Endometrial microvascular endothelial cells (primary cell): ENCODE data around the gene ATF6. TPM values are rescaled to one million over a fixed set of nuclear protein-coding genes. Genes with fewer than 3 reads are reported as not detected.
"Not testable (repeated sequence)": the region's sequence is repeated elsewhere in the genome, so short reads cannot be mapped to it uniquely, and the experiment has no call there.

ENCODE experiments used
- in situ Hi-C: cut with HindIII; loops from 2 replicates; pipeline ENCODE4 v1.10.0; 2017; ENCODE audit warnings: low sequenced_read_pairs, low pct_unique_long_range_greater_than_20kb; ENCODE audit errors: inconsistent ontology term
- total RNA-seq: library from RNA; depleted of rRNA; stranded (reverse); fragments of >200 nt; gene quantifications from one replicate; pipeline ENCODE4 v1.2.3, GENCODE V29; 2015; ENCODE audit errors: inconsistent ontology term

The ATF6 gene
- total RNA-seq, 1 donor from 2014 or later, result 40.7 TPM

GRCh38 chr1:161771161-161771560 lies 5.0 kb downstream of the ATF6 start:
- in situ Hi-C loops, result no loop called here

GRCh38 chr1:161771973-161772372 lies 5.9 kb downstream of the ATF6 start:
- in situ Hi-C loops, result no loop called here

- in situ Hi-C loops, result no loop called here
Measured at GRCh38 chr1:161772397-161772796, 6.3 kb downstream of the ATF6 start.

DNA sequence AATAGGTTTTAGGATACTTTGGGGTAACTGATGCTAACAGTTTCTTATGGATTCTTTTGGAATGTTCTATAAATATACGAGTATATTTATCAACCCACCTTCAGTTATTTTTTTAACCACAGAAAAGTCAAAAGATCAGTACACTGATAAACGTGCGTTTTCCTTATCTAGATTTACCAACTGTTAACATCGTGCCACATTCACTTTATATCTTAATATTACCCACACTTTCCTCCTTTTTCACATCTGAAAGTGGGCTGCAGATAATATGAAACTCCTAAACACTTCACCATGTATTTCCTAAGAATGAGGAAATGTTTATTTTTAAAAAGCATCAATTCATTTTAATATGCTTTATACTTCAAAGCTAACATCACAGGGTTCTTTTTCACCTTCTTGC lies 7.7 kb downstream of the ATF6 start:
- in situ Hi-C loops, result no loop called here

GRCh38 chr1:161777261-161777660 lies 11.1 kb downstream of the ATF6 start:
- in situ Hi-C loops, result no loop called here

DNA sequence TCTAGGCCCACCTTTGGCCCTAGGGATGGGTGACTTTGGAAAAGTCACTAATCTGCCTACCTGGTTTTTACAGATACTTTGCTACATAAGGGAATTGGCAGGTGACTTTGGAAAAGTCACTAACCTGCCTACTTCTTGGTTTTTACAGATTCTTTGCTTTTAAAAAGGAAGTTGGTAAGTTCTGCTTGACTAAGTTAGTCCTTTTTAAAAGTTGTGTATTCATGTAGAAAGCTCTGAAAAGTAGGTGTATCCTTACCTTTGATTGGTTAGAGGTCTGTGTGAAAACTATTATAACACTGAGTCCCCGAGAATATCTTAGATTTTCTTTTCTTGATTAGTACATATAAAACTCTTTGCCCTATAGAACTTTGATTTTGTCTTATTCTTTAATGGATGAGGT lies 12.4 kb downstream of the ATF6 start:
- in situ Hi-C loops, result no loop called here

- in situ Hi-C loops, result no loop called here
Measured at GRCh38 chr1:161779393-161779792, 13.3 kb downstream of the ATF6 start.

DNA sequence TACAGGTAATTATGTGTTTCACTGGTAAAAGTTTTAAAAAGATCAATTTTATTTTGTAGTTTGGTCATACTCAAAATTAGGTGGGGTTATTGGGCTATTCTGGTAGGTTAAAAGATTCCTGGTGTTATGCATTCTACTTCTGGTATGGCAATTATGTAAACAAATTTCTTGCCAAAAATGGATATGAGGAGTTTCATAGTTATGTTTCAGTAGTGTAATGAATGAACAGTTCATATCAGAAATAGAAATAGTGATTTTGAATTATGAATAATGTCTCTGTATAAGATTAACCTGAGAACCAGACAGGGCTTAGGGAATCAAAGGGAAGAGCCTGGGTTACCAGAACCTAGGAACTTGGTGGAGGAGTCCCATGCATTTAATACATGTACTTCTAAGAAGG lies 15.9 kb downstream of the ATF6 start:
- in situ Hi-C loops, result no loop called here

DNA sequence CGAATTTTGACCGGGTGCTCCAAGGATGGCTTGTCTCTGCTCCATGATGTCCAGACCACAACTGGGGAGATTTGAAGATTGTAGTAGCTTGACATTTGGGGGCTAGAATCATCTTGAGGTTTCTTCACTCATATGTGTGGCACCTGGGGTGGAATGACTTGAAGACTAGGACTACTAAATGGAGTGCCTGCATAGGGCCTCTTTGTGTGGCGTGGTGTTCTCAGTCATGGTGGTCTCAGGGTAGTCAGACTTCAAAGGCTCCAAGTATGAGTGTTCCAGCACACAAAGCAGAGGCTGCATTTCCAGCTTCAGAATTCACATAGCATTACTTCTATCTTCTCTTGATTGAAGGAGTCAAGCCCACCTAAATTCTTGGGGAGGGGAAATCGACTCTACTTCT lies 16.8 kb downstream of the ATF6 start:
- in situ Hi-C loops, result no loop called here

GRCh38 chr1:161784968-161785367 lies 18.8 kb downstream of the ATF6 start:
- in situ Hi-C loops, result no loop called here

- in situ Hi-C loops, result no loop called here
Measured at GRCh38 chr1:161787355-161787754, 21.2 kb downstream of the ATF6 start.

- in situ Hi-C loops, result no loop called here
Measured at GRCh38 chr1:161790587-161791317, 24.6 kb downstream of the ATF6 start.

DNA sequence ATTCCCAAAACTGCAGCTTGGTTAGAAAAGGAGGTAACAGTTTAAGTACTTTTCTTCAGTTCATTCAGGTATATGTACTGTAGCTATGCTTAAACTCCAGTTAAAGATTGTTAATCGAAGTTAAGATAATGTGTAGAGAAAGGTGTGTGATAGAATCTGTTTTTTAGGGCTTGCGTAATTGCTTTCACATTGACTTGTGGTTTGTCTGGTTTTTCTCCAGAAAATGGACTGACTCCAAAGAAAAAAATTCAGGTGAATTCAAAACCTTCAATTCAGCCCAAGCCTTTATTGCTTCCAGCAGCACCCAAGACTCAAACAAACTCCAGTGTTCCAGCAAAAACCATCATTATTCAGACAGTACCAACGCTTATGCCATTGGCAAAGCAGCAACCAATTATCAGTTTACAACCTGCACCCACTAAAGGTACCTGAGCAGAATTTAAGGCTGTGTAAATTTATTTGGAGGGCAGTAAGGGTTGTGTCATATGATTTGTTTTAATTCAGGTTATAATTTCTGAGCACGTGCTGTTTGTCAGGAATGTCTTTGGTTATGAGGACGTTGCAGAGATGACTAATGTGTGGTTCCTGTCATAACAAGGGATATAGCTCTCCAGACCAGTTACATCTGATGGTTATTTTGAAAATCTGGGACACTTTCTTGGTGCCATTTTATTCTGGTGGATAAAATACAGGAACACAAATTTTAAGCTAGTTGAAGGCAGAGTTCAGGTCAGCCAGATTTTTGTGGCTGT lies 26.0 kb downstream of the ATF6 start:
- in situ Hi-C loops, result no loop called here

DNA sequence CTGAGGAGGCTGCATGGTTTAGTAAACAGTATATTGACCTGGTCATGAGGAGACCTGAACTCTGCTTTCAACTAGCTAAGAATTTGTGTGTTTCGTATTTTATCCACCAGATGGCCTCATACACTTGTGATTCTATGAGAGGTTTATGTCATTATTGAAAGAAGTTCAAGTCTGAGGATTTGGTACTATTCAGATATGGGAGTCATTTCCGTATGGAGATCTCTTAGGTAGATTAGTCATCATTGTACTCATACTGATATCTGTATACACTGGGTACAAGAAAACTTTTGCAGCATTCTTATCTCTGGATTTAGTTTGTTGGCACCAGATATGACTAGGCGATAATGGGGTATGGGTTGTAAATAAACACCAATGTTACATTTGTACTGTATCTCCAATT lies 26.6 kb downstream of the ATF6 start:
- in situ Hi-C loops, result no loop called here

GRCh38 chr1:161799792-161800191 lies 33.7 kb downstream of the ATF6 start:
- in situ Hi-C loops, result no loop called here

DNA sequence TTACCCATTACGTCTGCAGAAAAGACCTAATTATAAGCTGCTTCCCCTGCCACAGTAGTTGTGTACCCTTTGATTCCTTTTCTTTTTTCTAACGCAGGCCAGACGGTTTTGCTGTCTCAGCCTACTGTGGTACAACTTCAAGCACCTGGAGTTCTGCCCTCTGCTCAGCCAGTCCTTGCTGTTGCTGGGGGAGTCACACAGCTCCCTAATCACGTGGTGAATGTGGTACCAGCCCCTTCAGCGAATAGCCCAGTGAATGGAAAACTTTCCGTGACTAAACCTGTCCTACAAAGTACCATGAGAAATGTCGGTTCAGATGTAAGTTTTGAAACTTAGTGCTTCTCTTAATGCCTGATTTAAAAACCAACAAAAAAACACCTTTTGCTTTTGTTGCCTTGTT lies 35.8 kb downstream of the ATF6 start:
- in situ Hi-C loops, result no loop called here

DNA sequence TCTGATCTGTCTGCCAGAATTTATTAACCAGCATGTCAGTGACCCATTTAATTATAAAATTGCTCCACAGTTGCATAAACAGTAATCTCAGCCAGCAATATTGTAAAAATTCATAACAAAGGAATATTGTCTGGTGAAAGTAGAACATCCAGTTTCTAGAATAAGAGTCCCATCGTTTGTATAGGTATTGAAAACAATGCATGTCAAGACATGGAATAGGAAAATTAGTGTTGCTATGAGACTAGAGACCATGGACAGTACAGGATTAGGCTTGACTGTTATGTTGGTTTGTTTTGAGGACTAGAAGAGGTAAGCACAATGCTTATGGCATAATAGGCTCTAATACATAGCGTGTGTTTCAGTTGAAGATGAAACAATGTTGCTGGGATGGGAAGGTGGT lies 37.1 kb downstream of the ATF6 start:
- in situ Hi-C loops, result no loop called here

GRCh38 chr1:161805399-161806197 lies 39.5 kb downstream of the ATF6 start:
- in situ Hi-C loops, result no loop called here

DNA sequence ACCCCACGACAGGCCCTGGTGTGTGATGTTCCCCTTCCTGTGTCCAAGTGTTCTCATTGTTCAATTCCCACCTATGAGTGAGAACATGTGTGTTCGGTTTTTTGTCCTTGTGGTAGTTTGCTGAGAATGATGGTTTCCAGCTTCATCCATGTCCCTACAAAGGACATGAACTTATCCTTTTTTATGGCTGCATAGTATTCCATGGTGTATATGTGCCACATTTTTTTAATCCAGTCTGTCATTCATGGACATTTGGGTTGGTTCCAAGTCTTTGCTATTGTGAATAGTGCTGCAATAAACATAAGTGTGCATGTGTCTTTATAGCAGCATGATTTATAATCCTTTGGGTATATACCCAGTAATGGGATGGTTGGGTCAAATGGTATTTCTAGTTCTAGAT lies 43.1 kb downstream of the ATF6 start:
- in situ Hi-C loops, result not testable (repeated sequence)

DNA sequence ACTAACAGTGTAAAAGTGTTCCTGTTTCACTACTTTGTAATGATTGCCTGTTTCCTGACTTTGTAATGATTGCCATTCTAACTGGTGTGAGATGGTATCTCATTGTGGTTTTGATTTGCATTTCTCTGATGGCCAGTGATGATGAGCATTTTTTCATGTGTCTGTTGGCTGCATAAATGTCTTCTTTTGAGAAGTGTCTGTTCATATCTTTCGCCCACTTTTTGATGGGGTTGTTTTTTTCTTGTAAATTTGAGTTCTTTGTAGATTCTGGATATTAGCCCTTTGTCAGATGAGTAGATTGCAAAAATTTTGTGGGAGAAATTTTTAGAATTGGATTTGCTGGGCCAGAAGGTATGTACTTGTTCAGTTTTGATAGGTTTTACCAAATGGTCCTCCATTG lies 43.5 kb downstream of the ATF6 start:
- in situ Hi-C loops, result not testable (repeated sequence)
